B cell (primary cell): ENCODE results near the gene EDDM3A.

Experiments
- EZH2 ChIP-seq: IDR thresholded peaks from 2 replicates; pipeline ENCODE4 v1.6.1; 2012; ENCODE audit warnings: borderline replicate concordance, low read depth, mild to moderate bottlenecking, moderate library complexity, low read length; ENCODE audit not compliant: insufficient read depth, poor library complexity, severe bottlenecking
- TF ChIP-seq, protein P1 (sequence below): fragments of 200-600 bp; IDR thresholded peaks from one replicate; pipeline ENCODE4 v1.8.0; 2022; ENCODE audit warnings: antibody characterized with exemption, mild to moderate bottlenecking

DNA sequence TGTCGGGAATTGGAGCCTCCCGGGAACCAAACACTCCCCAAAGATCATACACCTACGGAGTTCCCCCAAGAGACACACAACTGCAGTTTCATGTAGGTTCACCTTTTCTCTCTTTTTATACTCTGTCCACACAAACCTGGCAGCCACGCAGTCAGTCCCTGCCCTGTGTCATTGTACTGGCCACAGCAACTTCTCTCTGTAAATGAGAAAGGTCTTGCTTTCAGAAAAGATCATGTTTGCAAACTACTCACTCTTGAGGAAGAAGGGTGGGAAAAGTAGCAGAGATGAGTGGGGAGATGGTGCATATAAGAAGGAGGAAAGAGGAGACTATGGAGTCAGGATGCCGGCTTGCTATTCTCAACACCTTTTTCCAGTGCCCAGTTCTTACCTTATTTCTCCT, 46.8 kb upstream of the EDDM3A start:
- TF ChIP-seq, protein P1, sequence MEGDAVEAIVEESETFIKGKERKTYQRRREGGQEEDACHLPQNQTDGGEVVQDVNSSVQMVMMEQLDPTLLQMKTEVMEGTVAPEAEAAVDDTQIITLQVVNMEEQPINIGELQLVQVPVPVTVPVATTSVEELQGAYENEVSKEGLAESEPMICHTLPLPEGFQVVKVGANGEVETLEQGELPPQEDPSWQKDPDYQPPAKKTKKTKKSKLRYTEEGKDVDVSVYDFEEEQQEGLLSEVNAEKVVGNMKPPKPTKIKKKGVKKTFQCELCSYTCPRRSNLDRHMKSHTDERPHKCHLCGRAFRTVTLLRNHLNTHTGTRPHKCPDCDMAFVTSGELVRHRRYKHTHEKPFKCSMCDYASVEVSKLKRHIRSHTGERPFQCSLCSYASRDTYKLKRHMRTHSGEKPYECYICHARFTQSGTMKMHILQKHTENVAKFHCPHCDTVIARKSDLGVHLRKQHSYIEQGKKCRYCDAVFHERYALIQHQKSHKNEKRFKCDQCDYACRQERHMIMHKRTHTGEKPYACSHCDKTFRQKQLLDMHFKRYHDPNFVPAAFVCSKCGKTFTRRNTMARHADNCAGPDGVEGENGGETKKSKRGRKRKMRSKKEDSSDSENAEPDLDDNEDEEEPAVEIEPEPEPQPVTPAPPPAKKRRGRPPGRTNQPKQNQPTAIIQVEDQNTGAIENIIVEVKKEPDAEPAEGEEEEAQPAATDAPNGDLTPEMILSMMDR = no peak
- TF ChIP-seq EZH2 = no peak
